Gastrocnemius medialis (tissue), 4 donors: ENCODE data around the gene CEBPA. TPM values are rescaled to one million over a fixed set of nuclear protein-coding genes. Genes with fewer than 3 reads are reported as not detected.

Source experiments
- ATAC-seq, 2 donors: fragments of 150-250 bp; one replicate each; pipeline ENCODE4 v1.9.1; 2016
- DNase-seq, 2 donors: peaks; one replicate each; pipeline ENCODE4 v3.0.0-alpha.2; 2019
- H3K27ac ChIP-seq, 4 donors: fragments of 200-600 bp; sonication (generic); 1 replicate in 1 of 4; 2 replicates in 3 of 4; pipeline ENCODE4 v1.5.1; 2016 to 2018; ENCODE audit warnings: mild to moderate bottlenecking in 2 of 4, moderate library complexity in 1 of 4
- H3K27me3 ChIP-seq, 3 donors: fragments of 200-600 bp; sonication (generic) in 2 of 3; 1 replicate in 1 of 3; 2 replicates in 2 of 3; pipeline versions ENCODE4 v1.5.1 to v1.6.0; 2016 to 2019; ENCODE audit warnings: mild to moderate bottlenecking in 1 of 3, moderate library complexity in 1 of 3
- H3K36me3 ChIP-seq, 2 donors: fragments of 200-600 bp; sonication (generic) in 1 of 2; one replicate each; pipeline ENCODE4 v1.5.1; 2017 to 2018
- H3K4me1 ChIP-seq, 2 donors: fragments of 200-600 bp; sonication (generic) in 1 of 2; one replicate each; pipeline ENCODE4 v1.5.1; 2016 to 2017; ENCODE audit warnings: mild to moderate bottlenecking in 2 of 2
- H3K4me3 ChIP-seq, 4 donors: fragments of 200-600 bp; sonication (generic) in 3 of 4; 1 replicate in 1 of 4; 2 replicates in 3 of 4; pipeline ENCODE4 v1.5.1; 2016 to 2019; ENCODE audit warnings: mild to moderate bottlenecking in 2 of 4
- H3K9me3 ChIP-seq, 3 donors: fragments of 200-600 bp; sonication (generic) in 2 of 3; 1 replicate in 1 of 3; 2 replicates in 2 of 3; pipeline ENCODE4 v1.5.1; 2016 to 2019
- CTCF ChIP-seq, 5 experiments: fragments of 450-650 bp in 3 of 5; fragments of 200-600 bp in 2 of 5; sonication (generic) in 2 of 5; IDR thresholded peaks in 4 of 5; conservative IDR thresholded peaks in 1 of 5; 1 replicate in 4 of 5; 2 replicates in 1 of 5; pipeline ENCODE4 v1.5.1; 2016 to 2019; ENCODE audit warnings: antibody characterized with exemption in 5 of 5, mild to moderate bottlenecking in 3 of 5, moderate library complexity in 3 of 5
- POLR2A ChIP-seq, 2 donors: fragments of 450-650 bp; IDR thresholded peaks; one replicate each; pipeline ENCODE4 v1.6.1; 2017; ENCODE audit warnings: antibody characterized with exemption in 2 of 2, mild to moderate bottlenecking in 2 of 2, moderate library complexity in 2 of 2
- in situ Hi-C, 4 donors: fragments of 200-750 bp; cut with MboI; loops; one replicate each; pipeline versions ENCODE4 v1.15.0 to v1.8.0; 2017; ENCODE audit warnings: low sequenced_read_pairs in 4 of 4
- intact Hi-C: fragments of 100-400 bp; cut with DNase I; formaldehyde crosslinking; loops from one replicate; pipeline ENCODE4 v1.15.1; 2023; ENCODE audit warnings: low total_unique reads
- total RNA-seq, 4 donors: library from RNA; depleted of rRNA; stranded (reverse); fragments of >200 nt; gene quantifications; one replicate each; pipeline versions ENCODE4 v1.1.0 to v1.2.3, GENCODE V29; 2016

CEBPA gene
- total RNA-seq, 4 donors from 2014 or later: 11.9 to 29.9 (median 25.5) TPM

- no peaks in the 10 kb centered on the region for H3K9me3 ChIP-seq
- no peaks in the 10 kb centered on the region for H3K36me3 ChIP-seq
- H3K27me3 ChIP-seq: no peaks in the 10 kb centered on the region
- H3K4me1 ChIP-seq: peaks cover 22 to 24% of the 10 kb centered on the region in 2 donors
- in situ Hi-C loops: no loop called here
- no peak overlapping the region for H3K4me3 ChIP-seq
- H3K27ac ChIP-seq: no peak overlapping the region
- DNase-seq (no peak), ATAC-seq (no peak)
- TF ChIP-seq POLR2A (IDR thresholded peaks at IDR 0.05) (no peak), CTCF (IDR thresholded peaks at IDR 0.05 in 4 of 5, conservative IDR thresholded peaks at IDR 0.05 in 1 of 5) (no peak)
- intact Hi-C loops: no loop called here
Observed at GRCh38 chr19:33312065-33312464, 9.7 kb upstream of the CEBPA start.

GRCh38 chr19:33311326-33311682 is 9.0 kb upstream of the CEBPA start:
- H3K4me3 ChIP-seq: no peak overlapping the region
- TF ChIP-seq CTCF (IDR thresholded peaks at IDR 0.05 in 4 of 5, conservative IDR thresholded peaks at IDR 0.05 in 1 of 5) (peak in 4 of 5 experiments; percentile 13 to 62 (median 53)), POLR2A (IDR thresholded peaks at IDR 0.05) (no peak)
- in situ Hi-C loops: no loop called here
- peak; percentile 14 to 35 for ATAC-seq
- DNase-seq: no peak
- intact Hi-C loops: loop anchor here (2.0 kb wide), 1 partner anchor 13 kb away; no protein-coding TSS in a partner anchor
- no peaks in the 10 kb centered on the region for H3K36me3 ChIP-seq
- H3K27ac ChIP-seq: peak overlapping the region in 3 of 4 donors; percentile 40 to 73 (median 65)
- no peaks in the 10 kb centered on the region for H3K9me3 ChIP-seq
- H3K27me3 ChIP-seq: no peaks in the 10 kb centered on the region
- peaks cover 20 to 23% of the 10 kb centered on the region in 2 donors for H3K4me1 ChIP-seq

DNA sequence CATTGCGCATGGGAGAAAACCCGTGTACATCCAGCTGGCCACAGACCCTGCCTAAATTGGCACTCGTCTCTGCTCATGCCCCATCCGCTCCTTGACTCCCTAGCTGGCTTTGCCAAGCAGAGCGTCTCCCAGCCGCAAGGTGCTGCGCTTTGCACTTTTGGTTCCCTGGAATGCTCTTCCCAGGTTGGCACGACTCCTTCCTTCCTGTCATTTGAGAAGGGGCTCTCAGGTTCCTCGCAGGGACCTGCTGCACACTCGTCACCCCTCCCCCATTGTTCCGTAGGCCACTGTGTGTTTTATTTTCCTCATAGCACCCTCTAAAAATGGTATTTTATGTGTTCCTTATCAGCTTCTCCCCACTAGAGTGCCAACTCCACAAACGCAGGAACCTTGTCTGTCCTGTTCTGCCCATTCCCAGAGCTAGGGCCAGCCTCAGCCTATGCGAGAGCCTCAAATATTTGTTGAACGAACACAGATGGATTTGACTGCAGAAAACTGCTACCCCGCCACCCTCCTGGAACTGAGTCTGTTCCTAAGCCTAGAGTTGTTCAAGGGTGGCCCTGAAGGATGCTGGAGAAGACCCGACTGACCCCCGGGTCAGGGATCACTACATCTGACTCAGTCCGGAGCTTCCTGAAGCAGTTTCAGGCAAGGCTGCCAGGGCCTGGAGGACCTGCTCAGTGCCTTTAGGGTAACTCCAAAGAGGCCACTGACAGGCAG is 8.4 kb upstream of the CEBPA start:
- peak overlapping the region; percentile 40 to 73 (median 53) for H3K27ac ChIP-seq
- no peaks in the 10 kb centered on the region for H3K36me3 ChIP-seq
- in situ Hi-C loops: no loop called here
- H3K4me1 ChIP-seq: peaks cover 23 to 25% of the 10 kb centered on the region in 2 donors
- H3K4me3 ChIP-seq: peak overlapping the region in 1 of 4 donors; percentile 5
- DNase-seq (peak; percentile 62 to 76), ATAC-seq (peak; percentile 86 to 90)
- H3K27me3 ChIP-seq: no peaks in the 10 kb centered on the region
- no peaks in the 10 kb centered on the region for H3K9me3 ChIP-seq
- intact Hi-C loops: loop anchor here (2.0 kb wide), 1 partner anchor 14 kb away; no protein-coding TSS in a partner anchor
- TF ChIP-seq POLR2A (IDR thresholded peaks at IDR 0.05) (no peak), CTCF (IDR thresholded peaks at IDR 0.05 in 4 of 5, conservative IDR thresholded peaks at IDR 0.05 in 1 of 5) (peak in 2 of 5 experiments; percentile 20 to 28)

- no peak for DNase-seq
- no peak for TF ChIP-seq CTCF (IDR thresholded peaks at IDR 0.05 in 4 of 5, conservative IDR thresholded peaks at IDR 0.05 in 1 of 5)
- no peak for TF ChIP-seq POLR2A (IDR thresholded peaks at IDR 0.05)
- Histone ChIP-seq H3K36me3 (no peaks in the 10 kb centered on the region), H3K27ac (no peak overlapping the region), H3K9me3 (no peaks in the 10 kb centered on the region), H3K27me3 (no peaks in the 10 kb centered on the region), H3K4me3 (no peak overlapping the region), H3K4me1 (peaks cover 25 to 30% of the 10 kb centered on the region in 2 donors)
- in situ Hi-C loops: loop anchor here in 1 of 4 donors (10.0 kb wide), 1 partner anchor 75 kb away; no protein-coding TSS in a partner anchor
- no peak for ATAC-seq
- intact Hi-C loops: loop anchor here (2.0 to 10.0 kb wide), 2 partner anchors 15 to 955 kb away; no protein-coding TSS in a partner anchor
Observed at GRCh38 chr19:33309826-33310225, 7.5 kb upstream of the CEBPA start.
